GM12878 (cell line): ENCODE data around the gene SH2B3. TPM values are rescaled to one million over a fixed set of nuclear protein-coding genes. Genes with fewer than 3 reads are reported as not detected.

Experiments used
- ATF2 ChIP-seq: IDR thresholded peaks from 2 replicates; pipeline ENCODE4 v1.6.1; 2012; ENCODE audit warnings: low read length, inconsistent platforms
- EGR1 ChIP-seq, 2 experiments: IDR thresholded peaks; 1 replicate in 1 of 2; 2 replicates in 1 of 2; pipeline ENCODE4 v1.6.1; 2011 to 2012; ENCODE audit warnings: low read depth in 2 of 2, low read length in 2 of 2, borderline replicate concordance in 1 of 2, mild to moderate bottlenecking in 1 of 2, moderate library complexity in 1 of 2
- ELK1 ChIP-seq: IDR thresholded peaks from 2 replicates; pipeline ENCODE4 v1.6.1; 2012; ENCODE audit warnings: low read depth, low read length, improper control_type of control experiment
- GABPA ChIP-seq: IDR thresholded peaks from 2 replicates; pipeline ENCODE4 v1.6.1; 2014; ENCODE audit warnings: antibody characterized with exemption, low read depth, mild to moderate bottlenecking, inconsistent platforms
- MTA2 ChIP-seq: fragments of 450-650 bp; IDR thresholded peaks from 2 replicates; pipeline ENCODE4 v1.6.1; 2016; ENCODE audit warnings: low read depth, mild to moderate bottlenecking, moderate library complexity
- NBN ChIP-seq: fragments of 450-650 bp; IDR thresholded peaks from 2 replicates; pipeline ENCODE4 v1.6.1; 2016
- RAD51 ChIP-seq: fragments of 450-650 bp; IDR thresholded peaks from 2 replicates; pipeline ENCODE4 v1.6.1; 2016; ENCODE audit warnings: moderate library complexity, mild to moderate bottlenecking, inconsistent platforms
- polyA plus RNA-seq, 11 experiments: library from polyadenylated mRNA; depleted of rRNA in 4 of 11; unstranded in 6 of 11; stranded (reverse) in 5 of 11; fragments of >200 nt; fragmentation: Nextera tagmentation in 4 of 11; fragmentation: Illumina TruSeq in 1 of 11; extraction: Ambion mirVana in 4 of 11; extraction: Trizol in 1 of 11; gene quantifications; 1 replicate in 1 of 11; 2 replicates in 10 of 11; pipeline versions ENCODE4 v1.2.1 to v1.2.3, GENCODE V29; 2011 to 2016; ENCODE audit warnings: inconsistent platforms in 2 of 11, missing spikeins in 2 of 11, low read depth in 1 of 11
- total RNA-seq, 4 experiments: library from RNA; depleted of rRNA in 3 of 4; stranded (reverse); fragments of >200 nt in 3 of 4; fragmentation: Illumina TruSeq in 1 of 4; extraction: Trizol in 1 of 4; gene quantifications; 2 replicates each; pipeline versions ENCODE4 v1.2.1 to v1.2.3, GENCODE V29; 2013 to 2021
- TF ChIP-seq, protein P1 (sequence below): fragments of 450-650 bp; IDR thresholded peaks from 2 replicates; pipeline ENCODE4 v1.6.1; 2014; ENCODE audit warnings: mild to moderate bottlenecking

SH2B3 gene
- total and polyA plus RNA-seq, 10 of the 15 experiments (the other 5 are each of a cell fraction or from before 2014, with no cell fraction given) = 5.8 to 46.4 (median 23.3) TPM

GRCh38 chr12:111404362-111405148 lies 1.2 kb upstream of the SH2B3 start (continued):
- TF ChIP-seq, protein P1, sequence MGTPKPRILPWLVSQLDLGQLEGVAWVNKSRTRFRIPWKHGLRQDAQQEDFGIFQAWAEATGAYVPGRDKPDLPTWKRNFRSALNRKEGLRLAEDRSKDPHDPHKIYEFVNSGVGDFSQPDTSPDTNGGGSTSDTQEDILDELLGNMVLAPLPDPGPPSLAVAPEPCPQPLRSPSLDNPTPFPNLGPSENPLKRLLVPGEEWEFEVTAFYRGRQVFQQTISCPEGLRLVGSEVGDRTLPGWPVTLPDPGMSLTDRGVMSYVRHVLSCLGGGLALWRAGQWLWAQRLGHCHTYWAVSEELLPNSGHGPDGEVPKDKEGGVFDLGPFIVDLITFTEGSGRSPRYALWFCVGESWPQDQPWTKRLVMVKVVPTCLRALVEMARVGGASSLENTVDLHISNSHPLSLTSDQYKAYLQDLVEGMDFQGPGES = no peak
- TF ChIP-seq ATF2 (no peak), RAD51 (no peak), GABPA (no peak), MTA2 (peak; percentile 42; the same call in 1 of the 2 replicates), ELK1 (no peak; the same call in 1 of the 2 replicates), NBN (peak; percentile 81; the same call in 1 of the 2 replicates), EGR1 (IDR thresholded peaks at IDR 0.05; ENCODE audit: borderline replicate concordance in 1 of 2, low read depth in 2 of 2, low read length in 2 of 2) (peak in 1 of 2 experiments; percentile 95; a peak in 2 of 3 replicates)
